ENCODE data around the gene RELT.

DNA sequence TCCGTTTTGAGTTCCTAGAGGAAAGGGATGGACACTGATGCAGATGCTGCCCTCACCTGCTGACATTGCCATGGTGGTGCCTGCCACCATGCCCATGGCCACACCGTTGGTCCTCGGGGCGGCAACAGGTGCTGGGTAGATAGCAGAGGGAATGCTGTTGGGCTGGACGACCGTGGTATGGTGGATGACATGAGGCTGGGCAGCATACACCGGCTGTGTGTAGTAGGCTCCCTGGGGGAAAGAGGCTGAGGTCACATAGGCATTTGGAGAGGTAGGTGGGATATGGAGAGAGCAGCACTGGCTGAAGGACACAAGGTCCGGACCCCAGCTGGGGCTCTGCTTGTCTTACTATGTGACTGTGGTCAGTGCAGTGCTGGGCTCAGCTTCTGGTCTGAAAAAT lies 33.2 kb downstream of the RELT start:
- no peak for TF ChIP-seq POLR2A (IDR thresholded peaks at IDR 0.05)
- TF ChIP-seq, protein P1, sequence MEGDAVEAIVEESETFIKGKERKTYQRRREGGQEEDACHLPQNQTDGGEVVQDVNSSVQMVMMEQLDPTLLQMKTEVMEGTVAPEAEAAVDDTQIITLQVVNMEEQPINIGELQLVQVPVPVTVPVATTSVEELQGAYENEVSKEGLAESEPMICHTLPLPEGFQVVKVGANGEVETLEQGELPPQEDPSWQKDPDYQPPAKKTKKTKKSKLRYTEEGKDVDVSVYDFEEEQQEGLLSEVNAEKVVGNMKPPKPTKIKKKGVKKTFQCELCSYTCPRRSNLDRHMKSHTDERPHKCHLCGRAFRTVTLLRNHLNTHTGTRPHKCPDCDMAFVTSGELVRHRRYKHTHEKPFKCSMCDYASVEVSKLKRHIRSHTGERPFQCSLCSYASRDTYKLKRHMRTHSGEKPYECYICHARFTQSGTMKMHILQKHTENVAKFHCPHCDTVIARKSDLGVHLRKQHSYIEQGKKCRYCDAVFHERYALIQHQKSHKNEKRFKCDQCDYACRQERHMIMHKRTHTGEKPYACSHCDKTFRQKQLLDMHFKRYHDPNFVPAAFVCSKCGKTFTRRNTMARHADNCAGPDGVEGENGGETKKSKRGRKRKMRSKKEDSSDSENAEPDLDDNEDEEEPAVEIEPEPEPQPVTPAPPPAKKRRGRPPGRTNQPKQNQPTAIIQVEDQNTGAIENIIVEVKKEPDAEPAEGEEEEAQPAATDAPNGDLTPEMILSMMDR (IDR thresholded peaks at IDR 0.05): no peak

All from ovary (tissue), 3 donors.